ENCODE data around the gene OGDH. TPM values are rescaled to one million over a fixed set of nuclear protein-coding genes. Genes with fewer than 3 reads are reported as not detected.
"Not testable (repeated sequence)": the region's sequence is repeated elsewhere in the genome, so short reads cannot be mapped to it uniquely, and the experiment has no call there.

OGDH gene
- total RNA-seq, 1 donor from 2014 or later, result 102 TPM

DNA sequence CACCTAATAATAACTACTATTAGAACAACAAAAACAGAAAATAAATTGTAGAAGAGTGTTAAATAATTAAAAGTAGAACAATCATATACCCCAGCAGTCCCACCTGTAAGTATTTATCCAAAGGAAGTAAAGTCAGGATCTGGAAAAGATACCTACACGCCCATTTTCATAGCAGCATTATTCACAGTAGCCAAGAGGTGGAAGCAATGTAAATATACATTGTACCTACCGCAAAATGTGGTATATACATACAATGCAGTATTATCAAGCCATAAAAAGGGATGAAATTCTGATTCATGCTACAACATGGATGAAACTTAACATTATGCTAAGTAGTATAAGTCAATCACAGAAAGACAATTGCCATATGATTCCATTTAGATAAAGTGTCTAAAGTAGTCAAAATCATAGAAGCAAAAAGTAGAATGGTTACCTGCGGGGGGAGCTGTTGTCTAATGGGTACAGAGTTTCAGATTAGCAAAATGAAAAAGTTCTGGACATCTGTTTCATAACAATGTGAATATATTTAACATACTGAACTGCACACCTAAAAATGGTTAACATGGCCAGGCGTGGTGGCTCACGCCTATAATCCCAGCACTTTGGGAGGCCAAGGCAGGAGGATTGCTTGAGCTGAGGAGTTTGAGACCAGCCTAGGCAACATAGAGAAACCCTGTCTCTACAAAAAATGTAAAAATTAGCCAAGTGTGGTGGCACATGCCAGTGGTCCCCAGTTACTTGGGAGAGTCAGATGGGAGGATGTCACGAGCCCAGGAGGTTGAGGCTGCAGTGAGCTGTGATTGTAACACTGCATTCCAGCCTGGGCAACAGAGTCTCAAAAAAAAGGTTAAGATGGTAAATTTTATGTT lies 18.4 kb upstream of the OGDH start:
- H3K36me3 Mint-ChIP-seq (ENCODE audit: unreplicated experiment), result no peaks in the 10 kb centered on the region
- H3K4me1 Mint-ChIP-seq (ENCODE audit: low read depth, unreplicated experiment), result peaks cover 2% of the 10 kb centered on the region
- H3K27me3 Mint-ChIP-seq (ENCODE audit: unreplicated experiment), result peaks cover 1% of the 10 kb centered on the region
- TF ChIP-seq, protein P1, sequence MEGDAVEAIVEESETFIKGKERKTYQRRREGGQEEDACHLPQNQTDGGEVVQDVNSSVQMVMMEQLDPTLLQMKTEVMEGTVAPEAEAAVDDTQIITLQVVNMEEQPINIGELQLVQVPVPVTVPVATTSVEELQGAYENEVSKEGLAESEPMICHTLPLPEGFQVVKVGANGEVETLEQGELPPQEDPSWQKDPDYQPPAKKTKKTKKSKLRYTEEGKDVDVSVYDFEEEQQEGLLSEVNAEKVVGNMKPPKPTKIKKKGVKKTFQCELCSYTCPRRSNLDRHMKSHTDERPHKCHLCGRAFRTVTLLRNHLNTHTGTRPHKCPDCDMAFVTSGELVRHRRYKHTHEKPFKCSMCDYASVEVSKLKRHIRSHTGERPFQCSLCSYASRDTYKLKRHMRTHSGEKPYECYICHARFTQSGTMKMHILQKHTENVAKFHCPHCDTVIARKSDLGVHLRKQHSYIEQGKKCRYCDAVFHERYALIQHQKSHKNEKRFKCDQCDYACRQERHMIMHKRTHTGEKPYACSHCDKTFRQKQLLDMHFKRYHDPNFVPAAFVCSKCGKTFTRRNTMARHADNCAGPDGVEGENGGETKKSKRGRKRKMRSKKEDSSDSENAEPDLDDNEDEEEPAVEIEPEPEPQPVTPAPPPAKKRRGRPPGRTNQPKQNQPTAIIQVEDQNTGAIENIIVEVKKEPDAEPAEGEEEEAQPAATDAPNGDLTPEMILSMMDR (IDR thresholded peaks at IDR 0.05; ENCODE audit: partially characterized antibody, unreplicated experiment), result peak; percentile 15
- no peak for DNase-seq
- H3K4me3 Mint-ChIP-seq (ENCODE audit: unreplicated experiment), result no peak overlapping the region
- peaks cover 4% of the 10 kb centered on the region for H3K9me3 Mint-ChIP-seq (ENCODE audit: unreplicated experiment)
- H3K27ac Mint-ChIP-seq (ENCODE audit: unreplicated experiment), result peak overlapping the region; percentile 53

DNA sequence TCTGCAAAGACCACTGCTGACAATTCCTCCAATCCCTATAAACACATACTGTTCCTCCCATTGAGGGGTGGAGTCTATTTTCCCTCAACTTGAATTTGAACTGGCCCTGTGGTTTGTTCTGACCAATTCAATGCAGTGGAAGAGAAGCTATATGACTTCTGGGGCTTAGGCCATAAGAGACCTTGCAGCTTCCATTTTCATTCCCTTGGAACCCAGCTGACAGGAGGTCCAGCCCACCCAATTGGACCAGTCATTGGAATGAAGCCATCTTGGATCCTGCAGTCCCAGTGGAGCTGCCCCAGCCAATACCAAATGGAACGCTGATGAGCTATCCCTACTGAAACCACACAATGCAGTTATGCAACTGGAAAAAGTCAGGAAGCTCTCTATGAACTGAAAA lies 15.5 kb upstream of the OGDH start:
- Mint-ChIP-seq H3K4me1 (ENCODE audit: low read depth, unreplicated experiment) (peaks cover 2% of the 10 kb centered on the region), H3K9me3 (ENCODE audit: unreplicated experiment) (no peaks in the 10 kb centered on the region), H3K27ac (ENCODE audit: unreplicated experiment) (no peak overlapping the region), H3K27me3 (ENCODE audit: unreplicated experiment) (peaks cover 3% of the 10 kb centered on the region), H3K4me3 (ENCODE audit: unreplicated experiment) (no peak overlapping the region), H3K36me3 (ENCODE audit: unreplicated experiment) (no peaks in the 10 kb centered on the region)
- DNase-seq, result no peak
- TF ChIP-seq, protein P1 (IDR thresholded peaks at IDR 0.05; ENCODE audit: partially characterized antibody, unreplicated experiment), result no peak

DNA sequence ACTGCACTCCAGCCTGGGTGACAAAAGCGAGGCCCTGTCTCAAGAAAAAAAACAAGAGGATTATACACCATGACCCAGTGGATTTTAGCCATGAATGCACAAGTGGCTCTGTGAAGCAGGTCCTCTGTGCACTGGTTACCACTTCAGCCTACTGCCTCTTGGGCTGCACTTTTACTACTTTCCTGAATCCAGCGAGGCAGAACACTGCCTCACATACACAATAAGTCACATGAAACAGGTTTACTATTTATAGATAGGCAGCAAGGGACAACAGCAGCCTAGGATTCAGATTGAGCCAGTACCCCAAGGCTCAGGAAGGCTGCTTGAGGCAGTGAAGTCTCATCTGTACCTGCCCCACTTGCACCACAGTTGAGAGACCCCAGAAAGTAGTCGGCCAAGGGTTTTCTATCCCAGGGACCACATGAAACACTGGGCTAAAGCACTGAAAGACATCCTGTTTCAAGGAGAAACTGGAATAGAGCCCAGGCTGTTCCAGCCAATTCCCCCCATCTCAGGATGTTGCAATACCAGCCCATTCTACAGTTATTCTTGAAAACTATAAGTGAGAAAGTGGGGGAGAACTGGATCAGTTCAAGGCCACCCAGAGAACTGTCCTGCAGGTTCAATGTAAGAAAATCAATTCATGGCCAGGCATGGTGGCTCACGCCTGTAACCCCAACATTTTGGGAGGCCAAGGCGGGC lies 10.3 kb upstream of the OGDH start:
- Mint-ChIP-seq H3K4me1 (ENCODE audit: low read depth, unreplicated experiment) (no peaks in the 10 kb centered on the region), H3K27ac (ENCODE audit: unreplicated experiment) (no peak overlapping the region), H3K4me3 (ENCODE audit: unreplicated experiment) (no peak overlapping the region), H3K27me3 (ENCODE audit: unreplicated experiment) (peaks cover 3% of the 10 kb centered on the region), H3K9me3 (ENCODE audit: unreplicated experiment) (peaks cover 4% of the 10 kb centered on the region), H3K36me3 (ENCODE audit: unreplicated experiment) (no peaks in the 10 kb centered on the region)
- TF ChIP-seq, protein P1 (IDR thresholded peaks at IDR 0.05; ENCODE audit: partially characterized antibody, unreplicated experiment), result no peak
- no peak for DNase-seq

DNA sequence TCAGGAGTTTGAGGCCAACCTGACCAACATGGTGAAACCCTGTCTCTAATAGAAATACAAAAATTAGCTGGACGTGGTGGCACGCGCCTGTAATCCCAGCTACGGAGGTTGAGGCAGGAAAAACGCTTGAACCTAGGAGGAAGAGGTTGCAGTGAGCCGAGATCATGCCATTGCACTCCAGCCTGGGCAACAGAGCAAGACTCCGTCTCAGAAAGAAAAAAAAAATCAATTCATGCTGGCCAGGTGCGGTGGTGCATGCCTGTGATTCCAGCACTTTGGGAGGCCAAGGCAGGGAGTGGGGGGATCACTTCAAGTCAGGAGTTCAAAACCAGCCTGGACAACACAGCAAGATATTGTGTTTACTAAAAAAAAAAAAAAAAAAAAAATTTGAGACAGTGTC lies 9.2 kb upstream of the OGDH start:
- H3K27ac Mint-ChIP-seq (ENCODE audit: unreplicated experiment); DNase-seq; H3K27me3 Mint-ChIP-seq (ENCODE audit: unreplicated experiment); H3K9me3 Mint-ChIP-seq (ENCODE audit: unreplicated experiment); H3K4me1 Mint-ChIP-seq (ENCODE audit: low read depth, unreplicated experiment); H3K36me3 Mint-ChIP-seq (ENCODE audit: unreplicated experiment); H3K4me3 Mint-ChIP-seq (ENCODE audit: unreplicated experiment): not testable (repeated sequence)

DNA sequence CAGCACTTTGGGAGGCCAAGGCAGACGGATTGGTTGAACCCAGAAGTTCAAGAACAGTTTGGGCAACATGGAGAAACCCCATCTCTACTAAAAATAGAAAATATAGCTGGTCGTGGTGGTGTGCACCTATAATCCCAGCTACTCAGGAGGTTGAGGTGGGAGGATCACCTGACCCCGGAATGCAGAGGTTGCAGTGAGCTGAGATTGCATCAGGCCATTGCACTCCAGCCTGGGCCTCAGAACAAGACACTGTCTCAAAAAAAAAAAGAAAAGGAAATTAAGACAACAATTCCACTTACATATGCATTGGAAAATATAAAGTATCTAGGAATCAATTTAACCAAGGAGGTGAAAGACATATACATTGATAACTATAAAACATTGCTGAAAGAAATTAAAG lies 7.2 kb upstream of the OGDH start:
- Mint-ChIP-seq H3K27ac (ENCODE audit: unreplicated experiment) (no peak overlapping the region), H3K9me3 (ENCODE audit: unreplicated experiment) (peaks cover 4% of the 10 kb centered on the region), H3K36me3 (ENCODE audit: unreplicated experiment) (no peaks in the 10 kb centered on the region), H3K27me3 (ENCODE audit: unreplicated experiment) (peaks cover 1% of the 10 kb centered on the region), H3K4me1 (ENCODE audit: low read depth, unreplicated experiment) (no peaks in the 10 kb centered on the region), H3K4me3 (ENCODE audit: unreplicated experiment) (no peak overlapping the region)
- TF ChIP-seq, protein P1 (IDR thresholded peaks at IDR 0.05; ENCODE audit: partially characterized antibody, unreplicated experiment), result no peak
- no peak for DNase-seq

Data from glutamatergic neuron (in vitro differentiated cells).